Glutamatergic neuron (in vitro differentiated cells): Measurements from ENCODE around the gene TCEA2. TPM values are rescaled to one million over a fixed set of nuclear protein-coding genes. Genes with fewer than 3 reads are reported as not detected.
A peak's percentile ranks its signal among the peaks of the same experiment; 100 is the strongest.

Source experiments
- DNase-seq: peaks from one replicate; pipeline ENCODE4 v3.0.0; 2022
- H3K27ac Mint-ChIP-seq: one replicate; pipeline ENCODE4 v1.8.0; 2020; ENCODE audit warnings: mild to moderate bottlenecking, mixed read lengths, inconsistent platforms; ENCODE audit not compliant: unreplicated experiment
- H3K27me3 Mint-ChIP-seq: one replicate; pipeline ENCODE4 v1.8.0; 2020; ENCODE audit warnings: mild to moderate bottlenecking, moderate library complexity, mixed read lengths, inconsistent platforms; ENCODE audit not compliant: unreplicated experiment
- H3K36me3 Mint-ChIP-seq: one replicate; pipeline ENCODE4 v1.8.0; 2020; ENCODE audit warnings: mild to moderate bottlenecking, mixed read lengths, inconsistent platforms; ENCODE audit not compliant: unreplicated experiment
- H3K4me1 Mint-ChIP-seq: one replicate; pipeline ENCODE4 v1.8.0; 2020; ENCODE audit warnings: mild to moderate bottlenecking, low read depth, mixed read lengths, inconsistent platforms; ENCODE audit not compliant: unreplicated experiment
- H3K4me3 Mint-ChIP-seq: one replicate; pipeline ENCODE4 v1.8.0; 2020; ENCODE audit warnings: mild to moderate bottlenecking, mixed read lengths, inconsistent platforms; ENCODE audit not compliant: unreplicated experiment
- H3K9me3 Mint-ChIP-seq: one replicate; pipeline ENCODE4 v1.8.0; 2020; ENCODE audit warnings: mild to moderate bottlenecking, moderate library complexity, mixed read lengths, inconsistent platforms; ENCODE audit not compliant: unreplicated experiment
- CTCF ChIP-seq: fragments of 200-600 bp; sonication (generic); IDR thresholded peaks from one replicate; pipeline ENCODE4 v1.5.0; 2021; ENCODE audit not compliant: partially characterized antibody, unreplicated experiment
- long read RNA-seq: library from polyadenylated mRNA; unstranded; transcript quantifications from one replicate; pipeline ENCODE4 v2.0.0, GENCODE V29; 2020; ENCODE audit not compliant: unreplicated experiment
- total RNA-seq: library from RNA; stranded (reverse); fragmentation: NEBNext Ultra II Directional; extraction: Animal tissue kit (Norgen Biotek cat#: 25700); gene quantifications from one replicate; pipeline ENCODE4 v1.2.1, GENCODE V29; 2021; ENCODE audit not compliant: unreplicated experiment

TCEA2 gene
- 102 TPM for total RNA-seq
- long read RNA-seq, transcript TCEA2-202 (10 exons, 1,235 nt): major isoform, 35 of 59 reads
- long read RNA-seq, partial matches to known transcripts: 3 of 59 reads
- long read RNA-seq, other reads (novel, unspliced or antisense): 20 of 59 reads

DNA sequence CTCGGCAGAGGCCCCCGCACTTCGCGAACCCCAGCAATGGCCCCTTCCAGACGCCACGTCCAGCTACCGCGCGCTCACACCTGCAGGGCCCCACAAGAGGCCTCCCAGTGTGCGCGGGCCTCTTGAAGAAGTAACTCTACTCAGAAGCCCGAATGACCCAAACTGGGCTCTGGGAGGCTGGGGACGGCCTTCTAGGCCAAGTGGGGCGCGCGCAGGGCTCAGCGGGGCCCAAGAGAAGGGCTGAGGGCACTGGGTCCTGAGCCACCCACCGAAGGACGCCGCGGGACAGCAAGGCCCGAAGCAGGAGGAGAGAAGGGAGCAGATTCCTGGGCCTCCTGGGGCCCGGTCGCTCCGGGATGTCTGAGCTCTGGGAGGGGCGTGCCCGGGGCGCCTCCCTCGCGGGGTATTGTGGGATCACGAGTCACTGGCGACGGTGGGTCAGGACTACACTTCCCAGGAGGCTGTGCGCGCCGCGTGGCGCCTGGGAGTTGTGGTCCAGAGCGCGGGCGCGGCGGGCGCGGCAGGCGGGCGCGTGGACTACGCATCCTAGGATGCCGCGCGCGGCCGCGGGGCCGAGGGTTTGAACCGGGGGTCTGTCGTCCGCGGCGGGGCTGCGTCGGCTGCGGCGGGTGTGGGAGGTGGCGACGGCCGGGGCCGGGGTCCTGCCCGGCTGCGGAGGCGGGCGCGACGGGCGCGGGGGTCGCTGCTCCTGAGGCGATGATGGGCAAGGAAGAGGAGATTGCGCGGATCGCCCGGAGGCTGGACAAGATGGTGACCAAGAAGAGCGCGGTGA is at the start of gene TCEA2:
TSS of gene TCEA2 (plus strand) at position 603 of the 793 bp plus-strand sequence. CDS start at position 718, 115 bp downstream.
- H3K4me1 Mint-ChIP-seq: peaks cover 8% of the 10 kb centered on the region
- H3K27ac Mint-ChIP-seq: peak within 1 kb of the TSS; percentile 62
- peak within 1 kb of the TSS; percentile 92 for H3K4me3 Mint-ChIP-seq
- H3K27me3 Mint-ChIP-seq: peaks cover 4% of the 10 kb centered on the region
- H3K9me3 Mint-ChIP-seq: peaks cover 3% of the 10 kb centered on the region
- no peak for TF ChIP-seq CTCF
- DNase-seq: peak; percentile 98
- no peaks in the 10 kb centered on the region for H3K36me3 Mint-ChIP-seq

DNA sequence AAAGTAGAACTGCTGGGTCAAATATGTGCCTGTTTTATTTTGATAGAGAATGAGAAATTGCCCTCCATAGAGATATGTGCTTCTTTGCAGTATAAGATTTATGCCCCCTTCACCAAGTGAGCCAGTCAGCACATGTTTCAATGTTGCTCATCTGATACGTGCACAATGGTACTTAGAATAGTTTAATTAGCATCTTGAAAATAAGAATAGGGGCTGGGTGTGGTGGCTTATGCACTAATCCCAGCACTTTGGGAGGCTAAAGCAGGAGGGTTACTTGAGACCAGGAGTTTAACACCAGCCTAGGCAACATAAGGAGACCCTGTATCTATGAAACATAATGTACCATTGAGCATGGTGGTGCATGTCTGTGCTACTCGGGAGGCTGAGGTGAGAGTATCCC is 47.4 kb upstream of the TCEA2 start:
- H3K4me3 Mint-ChIP-seq: no peak overlapping the region
- TF ChIP-seq CTCF: no peak
- H3K4me1 Mint-ChIP-seq: no peaks in the 10 kb centered on the region
- peaks cover 4% of the 10 kb centered on the region for H3K27me3 Mint-ChIP-seq
- H3K9me3 Mint-ChIP-seq: peaks cover 3% of the 10 kb centered on the region
- H3K27ac Mint-ChIP-seq: no peak overlapping the region
- DNase-seq: no peak
- H3K36me3 Mint-ChIP-seq: peaks cover 5% of the 10 kb centered on the region

DNA sequence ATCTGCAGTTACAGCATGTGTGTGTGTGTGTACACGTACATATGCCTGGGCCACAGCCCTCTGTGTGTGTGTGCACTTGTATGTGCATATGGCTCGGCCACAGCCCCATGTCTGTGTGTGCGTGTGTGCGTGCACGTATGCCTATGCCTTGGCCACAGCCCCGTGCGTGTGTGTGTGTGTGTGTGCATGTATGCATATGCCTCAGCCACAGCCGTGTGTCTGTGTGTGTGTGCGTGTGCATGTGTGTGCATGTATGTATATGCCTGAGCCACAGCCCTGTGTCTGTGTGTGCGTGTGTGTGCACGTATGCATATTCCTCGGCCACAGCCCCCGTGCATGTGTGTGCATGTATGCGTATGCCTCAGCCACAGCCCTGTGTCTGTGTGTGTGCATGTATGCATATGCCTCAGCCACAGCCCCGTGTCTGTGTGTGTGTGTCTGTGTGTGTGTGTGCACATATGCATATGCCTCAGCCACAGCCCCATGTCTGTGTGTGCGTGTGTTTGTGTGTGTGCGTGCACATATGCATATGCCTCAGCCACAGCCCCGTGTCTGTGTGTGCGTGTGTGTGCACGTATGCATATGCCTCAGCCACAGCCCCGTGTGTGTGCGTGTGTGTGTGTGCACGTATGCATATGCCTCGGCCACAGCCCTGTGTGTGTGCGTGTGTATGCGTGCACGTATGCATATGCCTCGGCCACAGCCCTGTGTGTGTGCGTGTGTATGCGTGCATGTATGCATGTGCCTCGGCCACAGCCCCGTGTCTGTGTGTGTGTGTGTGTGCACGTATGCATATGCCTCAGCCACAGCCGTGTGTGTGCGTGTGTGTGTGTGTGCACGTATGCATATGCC is 41.6 kb upstream of the TCEA2 start:
- Mint-ChIP-seq H3K4me3 (no peak overlapping the region), H3K27me3 (peaks cover 10% of the 10 kb centered on the region), H3K4me1 (no peaks in the 10 kb centered on the region), H3K36me3 (peaks cover 5% of the 10 kb centered on the region), H3K9me3 (peaks cover 2% of the 10 kb centered on the region), H3K27ac (peak overlapping the region; percentile 28)
- no peak for TF ChIP-seq CTCF
- DNase-seq: no peak

DNA sequence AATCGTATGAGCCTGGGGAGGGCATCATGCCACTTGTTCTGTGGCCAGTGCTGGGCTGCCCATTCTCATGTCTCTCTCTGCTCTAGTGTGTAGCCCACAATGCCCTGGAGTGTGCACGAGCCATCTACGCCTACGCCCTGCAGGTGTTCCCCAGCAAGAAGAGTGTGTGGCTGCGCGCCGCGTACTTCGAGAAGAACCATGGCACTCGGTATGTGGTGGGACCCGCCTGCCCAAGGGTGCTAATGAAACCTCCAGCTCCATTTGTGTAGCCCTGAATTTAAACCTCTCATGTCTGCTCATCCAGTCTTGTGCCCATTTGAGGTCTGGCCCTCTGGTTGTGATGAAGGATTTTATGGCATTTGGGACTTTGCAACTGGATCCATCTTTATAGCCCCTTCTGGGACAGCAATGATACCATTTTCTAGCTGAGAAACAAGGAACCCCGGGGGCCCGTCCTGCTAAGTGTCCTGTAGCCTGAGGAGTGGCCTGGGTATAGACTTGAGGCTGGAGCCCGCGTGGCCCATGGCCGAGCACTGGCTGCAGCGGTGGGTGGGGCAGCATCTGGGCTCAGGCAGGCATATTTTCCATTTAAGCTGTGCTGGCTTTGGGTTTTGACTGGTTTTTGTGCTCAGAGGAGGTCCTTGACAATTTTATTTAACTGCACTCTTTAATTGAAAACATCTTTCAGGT is 40.2 kb upstream of the TCEA2 start:
- Mint-ChIP-seq H3K4me3 (no peak overlapping the region), H3K9me3 (peaks cover 2% of the 10 kb centered on the region)
- no peak for TF ChIP-seq CTCF

More for the DNA sequence above, 40.2 kb upstream of the TCEA2 start:
- peaks cover under 1% of the 10 kb centered on the region for H3K36me3 Mint-ChIP-seq
- no peaks in the 10 kb centered on the region for H3K4me1 Mint-ChIP-seq
- no peak for DNase-seq
- no peak overlapping the region for H3K27ac Mint-ChIP-seq
- peaks cover 9% of the 10 kb centered on the region for H3K27me3 Mint-ChIP-seq
